ENCODE measurements around the gene ARHGEF17. TPM values are rescaled to one million over a fixed set of nuclear protein-coding genes. Genes with fewer than 3 reads are reported as not detected.

Gene ARHGEF17
- total and polyA plus RNA-seq, 8 donors = 5.0 to 66.5 (median 33.6) TPM

- peaks cover 10 to 42% (median 36%) of the 10 kb centered on the region in 4 donors for H3K36me3 ChIP-seq
- intact Hi-C loops (cut with DNase I; ENCODE audit: low total_unique reads) = no loop called here
- no peaks in the 10 kb centered on the region for H3K27me3 ChIP-seq
- H3K9me3 ChIP-seq = no peaks in the 10 kb centered on the region
- no peak for DNase-seq
- WGBS, 5 donors = 60 to 81% (median 68%) methylated on average over 3 of the region's 3 CpGs
- no peak overlapping the region for H3K27ac ChIP-seq
- TF ChIP-seq POLR2A (IDR thresholded peaks at IDR 0.05) (no peak), POLR2AphosphoS5 (IDR thresholded peaks at IDR 0.05) (no peak), EP300 (IDR thresholded peaks at IDR 0.05) (no peak), CTCF (IDR thresholded peaks at IDR 0.05) (no peak)
- peaks cover 0 to 16% (median 10%) of the 10 kb centered on the region in 4 donors for H3K4me1 ChIP-seq
- H3K4me3 ChIP-seq = no peak overlapping the region
These were observed 104.2 kb downstream of the ARHGEF17 start for GRCh38 chr11:73412308-73412707.

- DNase-seq = no peak
- peaks cover 10 to 42% (median 34%) of the 10 kb centered on the region in 4 donors for H3K36me3 ChIP-seq
- no peak overlapping the region for H3K4me3 ChIP-seq
- WGBS, 5 donors = 91 to 96% (median 95%) methylated on average over 2 of the region's 2 CpGs
- no peak overlapping the region for H3K27ac ChIP-seq
- H3K4me1 ChIP-seq = peaks cover 0 to 16% (median 10%) of the 10 kb centered on the region in 4 donors
- TF ChIP-seq POLR2A (IDR thresholded peaks at IDR 0.05) = no peak
- no peak for TF ChIP-seq EP300 (IDR thresholded peaks at IDR 0.05)
- no peak for TF ChIP-seq CTCF (IDR thresholded peaks at IDR 0.05)
- TF ChIP-seq POLR2AphosphoS5 (IDR thresholded peaks at IDR 0.05) = no peak
- no peaks in the 10 kb centered on the region for H3K27me3 ChIP-seq
- no peaks in the 10 kb centered on the region for H3K9me3 ChIP-seq
- intact Hi-C loops (cut with DNase I; ENCODE audit: low total_unique reads) = no loop called here
These were observed 105.2 kb downstream of the ARHGEF17 start for GRCh38 chr11:73413256-73413655.

- peaks cover 0 to 43% (median 30%) of the 10 kb centered on the region in 4 donors for H3K36me3 ChIP-seq
- DNase-seq = no peak
- intact Hi-C loops (cut with DNase I; ENCODE audit: low total_unique reads) = no loop called here
- H3K4me1 ChIP-seq = peaks cover 0 to 16% (median 10%) of the 10 kb centered on the region in 4 donors
- WGBS, 5 donors = 50 to 68% (median 67%) methylated on average over 1 of the region's 1 CpG
- H3K27me3 ChIP-seq = no peaks in the 10 kb centered on the region
- peak overlapping the region in 1 of 5 donors; percentile 34 for H3K27ac ChIP-seq
- TF ChIP-seq POLR2AphosphoS5 (IDR thresholded peaks at IDR 0.05) (no peak), POLR2A (IDR thresholded peaks at IDR 0.05) (no peak), EP300 (IDR thresholded peaks at IDR 0.05) (no peak), CTCF (IDR thresholded peaks at IDR 0.05) (no peak)
- no peaks in the 10 kb centered on the region for H3K9me3 ChIP-seq
- H3K4me3 ChIP-seq = no peak overlapping the region
These were observed 107.0 kb downstream of the ARHGEF17 start for GRCh38 chr11:73414977-73415651.

- H3K27ac ChIP-seq = peak overlapping the region in 1 of 5 donors; percentile 34
- WGBS, 5 donors = 81 to 91% (median 88%) methylated on average over 4 of the region's 4 CpGs
- intact Hi-C loops (cut with DNase I; ENCODE audit: low total_unique reads) = no loop called here
These were observed 108.0 kb downstream of the ARHGEF17 start for GRCh38 chr11:73415854-73416615.

More at GRCh38 chr11:73415854-73416615, 108.0 kb downstream of the ARHGEF17 start:
- Histone ChIP-seq H3K4me1 (peaks cover 0 to 16% (median 10%) of the 10 kb centered on the region in 4 donors), H3K4me3 (no peak overlapping the region), H3K9me3 (no peaks in the 10 kb centered on the region), H3K36me3 (peaks cover 0 to 34% (median 23%) of the 10 kb centered on the region in 4 donors), H3K27me3 (no peaks in the 10 kb centered on the region)
- DNase-seq = no peak
- TF ChIP-seq POLR2A (IDR thresholded peaks at IDR 0.05) (no peak), CTCF (IDR thresholded peaks at IDR 0.05) (no peak), EP300 (IDR thresholded peaks at IDR 0.05) (no peak), POLR2AphosphoS5 (IDR thresholded peaks at IDR 0.05) (no peak)

Measured in stomach (tissue), 9 donors.